ENCODE data around the gene ALDH18A1. TPM values are rescaled to one million over a fixed set of nuclear protein-coding genes. Genes with fewer than 3 reads are reported as not detected.

Gene ALDH18A1
- total RNA-seq, 1 donor from 2014 or later = 121 TPM

GRCh38 chr10:95653895-95654294 is 2.6 kb downstream of the ALDH18A1 start:
- peaks cover 57% of the 10 kb centered on the region for H4K20me1 ChIP-seq (ENCODE audit: insufficient read depth, low read length)
- H3K4me3 Mint-ChIP-seq (ENCODE audit: unreplicated experiment) = no peak overlapping the region
- TF ChIP-seq CTCF (IDR thresholded peaks at IDR 0.05; ENCODE audit: insufficient read depth, low read depth, low read length) = no peak
- TF ChIP-seq EZH2 (IDR thresholded peaks at IDR 0.05; ENCODE audit: insufficient read depth, low read length) = no peak
- peak overlapping the region; percentile 14 for H3K4me2 ChIP-seq (ENCODE audit: low read length)
- H3K4me3 ChIP-seq (ENCODE audit: insufficient read depth, low read depth, low read length) = no peak overlapping the region
- peaks cover 13% of the 10 kb centered on the region for H3K4me1 Mint-ChIP-seq (ENCODE audit: low read depth, unreplicated experiment)
- H2AFZ ChIP-seq (ENCODE audit: low read depth, low read length) = no peak overlapping the region
- peaks cover 8% of the 10 kb centered on the region for H3K4me1 ChIP-seq (ENCODE audit: insufficient read depth, low read length)
- DNase-seq (ENCODE audit: low read depth) (no peak), FAIRE-seq (no peak)
- peaks cover 76% of the 10 kb centered on the region for H3K79me2 ChIP-seq (ENCODE audit: insufficient read depth, low read length)
- H3K9me3 Mint-ChIP-seq (ENCODE audit: unreplicated experiment) = peaks cover 8% of the 10 kb centered on the region
- no peak overlapping the region for H3K27ac ChIP-seq (ENCODE audit: low read depth, low read length)
- no peaks in the 10 kb centered on the region for H3K27me3 Mint-ChIP-seq (ENCODE audit: low read depth, unreplicated experiment)
- H3K27ac Mint-ChIP-seq (ENCODE audit: unreplicated experiment) = no peak overlapping the region
- H3K9me3 ChIP-seq (ENCODE audit: insufficient read depth, low read depth, low read length) = no peaks in the 10 kb centered on the region
- H3K36me3 Mint-ChIP-seq (ENCODE audit: low read depth, unreplicated experiment) = peaks cover 28% of the 10 kb centered on the region
- H3K9ac ChIP-seq (ENCODE audit: low read length) = no peak overlapping the region
- peaks cover 19% of the 10 kb centered on the region for H3K36me3 ChIP-seq (ENCODE audit: insufficient read depth, low read length)
- no peaks in the 10 kb centered on the region for H3K27me3 ChIP-seq (ENCODE audit: insufficient read depth, low read length)

GRCh38 chr10:95651346-95652060 is 5.0 kb downstream of the ALDH18A1 start:
- Mint-ChIP-seq H3K4me1 (ENCODE audit: low read depth, unreplicated experiment) (peaks cover 14% of the 10 kb centered on the region), H3K27me3 (ENCODE audit: low read depth, unreplicated experiment) (no peaks in the 10 kb centered on the region), H3K36me3 (ENCODE audit: low read depth, unreplicated experiment) (peaks cover 36% of the 10 kb centered on the region), H3K9me3 (ENCODE audit: unreplicated experiment) (peaks cover 8% of the 10 kb centered on the region), H3K27ac (ENCODE audit: unreplicated experiment) (no peak overlapping the region), H3K4me3 (ENCODE audit: unreplicated experiment) (no peak overlapping the region)
- FAIRE-seq = no peak
- peak; percentile 11 for DNase-seq (ENCODE audit: low read depth)
- H3K4me1 ChIP-seq (ENCODE audit: insufficient read depth, low read length) = peaks cover 5% of the 10 kb centered on the region
- H3K4me3 ChIP-seq (ENCODE audit: insufficient read depth, low read depth, low read length) = no peak overlapping the region
- H3K27me3 ChIP-seq (ENCODE audit: insufficient read depth, low read length) = no peaks in the 10 kb centered on the region
- no peak overlapping the region for H3K27ac ChIP-seq (ENCODE audit: low read depth, low read length)
- no peak overlapping the region for H3K4me2 ChIP-seq (ENCODE audit: low read length)
- H3K79me2 ChIP-seq (ENCODE audit: insufficient read depth, low read length) = peaks cover 94% of the 10 kb centered on the region
- no peak overlapping the region for H2AFZ ChIP-seq (ENCODE audit: low read depth, low read length)
- no peaks in the 10 kb centered on the region for H3K9me3 ChIP-seq (ENCODE audit: insufficient read depth, low read depth, low read length)
- H4K20me1 ChIP-seq (ENCODE audit: insufficient read depth, low read length) = peaks cover 81% of the 10 kb centered on the region
- peaks cover 30% of the 10 kb centered on the region for H3K36me3 ChIP-seq (ENCODE audit: insufficient read depth, low read length)
- H3K9ac ChIP-seq (ENCODE audit: low read length) = no peak overlapping the region
- TF ChIP-seq CTCF (IDR thresholded peaks at IDR 0.05; ENCODE audit: insufficient read depth, low read depth, low read length) (no peak), EZH2 (IDR thresholded peaks at IDR 0.05; ENCODE audit: insufficient read depth, low read length) (no peak)

GRCh38 chr10:95650232-95650631 is 6.3 kb downstream of the ALDH18A1 start:
- H3K27ac Mint-ChIP-seq (ENCODE audit: unreplicated experiment) = no peak overlapping the region
- H3K9me3 ChIP-seq (ENCODE audit: insufficient read depth, low read depth, low read length) = no peaks in the 10 kb centered on the region
- no peaks in the 10 kb centered on the region for H3K27me3 ChIP-seq (ENCODE audit: insufficient read depth, low read length)
- no peak overlapping the region for H3K4me2 ChIP-seq (ENCODE audit: low read length)
- no peaks in the 10 kb centered on the region for H3K27me3 Mint-ChIP-seq (ENCODE audit: low read depth, unreplicated experiment)
- no peak overlapping the region for H3K4me3 ChIP-seq (ENCODE audit: insufficient read depth, low read depth, low read length)
- H3K36me3 ChIP-seq (ENCODE audit: insufficient read depth, low read length) = peaks cover 37% of the 10 kb centered on the region
- DNase-seq (ENCODE audit: low read depth) = no peak
- peaks cover 8% of the 10 kb centered on the region for H3K9me3 Mint-ChIP-seq (ENCODE audit: unreplicated experiment)
- TF ChIP-seq EZH2 (IDR thresholded peaks at IDR 0.05; ENCODE audit: insufficient read depth, low read length) (no peak), CTCF (IDR thresholded peaks at IDR 0.05; ENCODE audit: insufficient read depth, low read depth, low read length) (no peak)
- H3K9ac ChIP-seq (ENCODE audit: low read length) = no peak overlapping the region
- H3K79me2 ChIP-seq (ENCODE audit: insufficient read depth, low read length) = peaks cover 94% of the 10 kb centered on the region
- no peak overlapping the region for H2AFZ ChIP-seq (ENCODE audit: low read depth, low read length)
- H3K27ac ChIP-seq (ENCODE audit: low read depth, low read length) = no peak overlapping the region
- peaks cover 3% of the 10 kb centered on the region for H3K4me1 ChIP-seq (ENCODE audit: insufficient read depth, low read length)
- peaks cover 90% of the 10 kb centered on the region for H4K20me1 ChIP-seq (ENCODE audit: insufficient read depth, low read length)
- H3K4me3 Mint-ChIP-seq (ENCODE audit: unreplicated experiment) = no peak overlapping the region
- H3K36me3 Mint-ChIP-seq (ENCODE audit: low read depth, unreplicated experiment) = peaks cover 40% of the 10 kb centered on the region
- FAIRE-seq = no peak
- peaks cover 13% of the 10 kb centered on the region for H3K4me1 Mint-ChIP-seq (ENCODE audit: low read depth, unreplicated experiment)

All from astrocyte (in vitro differentiated cells and primary cell).